NCI-H2227 (cell line): ENCODE results near the gene ABHD8.

Experiments used
- DNase-seq: peaks from one replicate; lab custom pipeline; 2025; ENCODE audit not compliant: unreplicated experiment; lab: John Stamatoyannopoulos, UW

ABHD8 gene

DNA sequence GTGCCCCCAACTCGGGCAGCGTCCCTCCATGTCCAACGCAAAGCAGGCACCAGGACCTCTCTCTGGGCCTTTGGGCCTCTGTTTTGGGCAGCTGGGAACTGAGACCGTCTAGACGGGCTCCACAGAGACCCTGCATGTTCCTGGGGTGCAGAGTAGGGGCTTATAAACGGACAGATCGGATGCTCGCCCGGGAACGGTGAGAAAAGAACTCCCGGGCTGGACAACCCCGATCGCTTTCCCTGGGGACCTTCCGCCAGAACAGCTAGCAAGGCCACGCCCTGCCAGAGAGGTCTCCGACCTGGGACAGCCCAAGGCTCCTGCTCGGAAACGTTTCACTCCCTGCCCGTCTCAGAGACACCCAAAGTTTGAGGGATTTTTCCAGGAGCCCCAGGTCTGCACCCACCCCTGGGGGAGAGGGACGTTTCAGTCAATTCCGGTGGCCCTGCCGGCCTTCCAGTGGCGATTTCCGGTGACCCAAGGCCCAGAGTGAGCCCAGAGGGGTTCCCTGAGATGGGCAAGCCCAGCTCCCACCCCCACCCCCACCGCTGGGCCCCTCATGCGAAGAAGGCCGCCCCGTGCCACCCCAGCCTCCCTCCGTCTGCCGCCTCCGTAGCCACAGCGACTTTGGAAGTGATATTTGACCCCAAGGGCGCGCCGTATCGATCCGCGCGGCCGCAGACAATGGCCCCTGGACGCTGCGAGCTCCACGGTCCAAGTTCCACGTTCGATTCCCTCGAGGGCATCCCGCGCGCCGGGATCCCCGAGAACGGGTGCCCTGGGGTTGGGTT lies 59.2 kb downstream of the ABHD8 start:
- DNase-seq, result no peak

DNA sequence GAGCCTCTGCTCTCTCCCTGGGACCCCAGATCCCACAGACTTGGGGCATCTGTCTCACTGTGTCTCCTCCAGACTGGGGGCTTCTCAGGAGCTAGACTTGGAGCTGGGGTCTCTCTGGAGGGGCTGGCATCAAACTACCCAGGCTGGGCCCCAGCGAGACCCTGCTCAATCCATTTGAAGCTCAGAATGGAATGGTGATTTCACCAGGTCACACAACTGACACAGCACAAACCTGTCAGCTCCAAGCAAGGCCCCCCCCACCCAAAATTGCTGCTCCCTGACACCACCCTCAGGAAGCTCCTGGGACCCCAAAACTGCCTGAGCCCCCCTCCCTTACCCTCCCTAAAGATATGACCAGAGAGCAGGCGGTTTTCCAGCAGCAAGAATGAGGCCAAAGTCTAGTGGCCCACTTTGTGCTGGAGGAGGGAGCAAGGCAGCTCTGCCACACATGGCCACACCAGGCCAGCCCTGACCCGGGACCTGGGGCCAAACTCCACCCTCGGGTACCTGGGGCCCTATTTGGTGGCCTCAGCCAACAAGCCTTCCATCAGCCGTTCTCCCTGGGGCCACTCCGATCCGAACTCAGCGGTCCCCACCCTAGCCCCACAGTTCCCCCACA lies 59.9 kb downstream of the ABHD8 start:
- DNase-seq, result no peak

DNA sequence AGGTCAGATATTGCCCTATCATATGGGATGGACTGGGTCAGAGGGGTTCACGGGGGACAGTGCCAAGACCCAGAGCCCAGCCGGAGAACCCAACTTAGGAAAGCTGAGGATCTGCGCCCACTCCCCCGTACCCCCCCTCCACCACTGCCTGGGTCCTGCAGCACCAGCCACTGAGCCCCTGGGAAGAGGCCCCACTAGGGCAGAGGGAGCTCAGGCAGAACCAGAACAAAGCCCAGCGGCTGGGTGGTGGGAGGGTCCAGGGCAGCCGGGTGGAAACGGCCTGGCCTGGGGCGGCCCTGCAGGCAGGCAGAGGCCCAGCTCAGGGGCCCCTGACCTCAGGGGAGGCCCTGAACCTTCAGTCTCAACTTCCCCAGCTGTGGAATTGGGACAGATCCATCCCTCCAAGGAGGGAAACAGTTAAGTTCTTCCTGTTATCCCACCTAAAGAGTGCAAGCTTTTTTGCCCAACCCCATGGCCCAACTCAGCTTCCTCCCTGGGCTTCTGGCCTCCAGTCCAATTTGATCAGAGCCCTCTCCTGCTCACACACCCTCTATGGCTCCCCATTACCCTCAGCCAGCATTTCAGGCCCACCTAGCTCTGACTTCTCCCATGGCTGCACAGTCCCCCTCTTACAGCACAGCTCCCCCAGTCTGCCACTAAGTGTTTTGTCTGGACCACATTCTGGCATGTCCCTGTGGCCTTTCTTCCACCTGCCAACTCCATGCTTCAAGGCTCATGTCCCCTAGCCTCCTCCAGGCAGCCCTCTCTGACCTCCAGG lies 60.6 kb downstream of the ABHD8 start:
- no peak for DNase-seq
